CD14-positive monocyte (primary cell): ENCODE measurements around the gene TBC1D32. TPM values are rescaled to one million over a fixed set of nuclear protein-coding genes. Genes with fewer than 3 reads are reported as not detected.
"Not testable (repeated sequence)": the region's sequence is repeated elsewhere in the genome, so short reads cannot be mapped to it uniquely, and the experiment has no call there.

Experiments used
- DNase-seq, 3 donors: peaks; one replicate each; pipeline ENCODE4 v3.0.0-alpha.2; 2011 to 2022
- H2AFZ ChIP-seq: 2 replicates; pipeline ENCODE4 v1.6.0; 2012; ENCODE audit warnings: mild to moderate bottlenecking, low read depth, low read length, inconsistent platforms; ENCODE audit not compliant: insufficient read depth, poor library complexity, severe bottlenecking
- H3K27ac ChIP-seq, 2 donors: 1 replicate in 1 of 2; 2 replicates in 1 of 2; pipeline ENCODE4 v1.5.1; 2012 to 2013; ENCODE audit warnings: low read length in 2 of 2, control low read depth in 1 of 2, inconsistent platforms in 1 of 2, low read depth in 1 of 2, mild to moderate bottlenecking in 1 of 2
- H3K27me3 ChIP-seq, 2 donors: one replicate each; pipeline versions ENCODE4 v1.6.0 to v1.6.1; 2011 to 2013; ENCODE audit warnings: low read length in 2 of 2; ENCODE audit not compliant: control insufficient read depth in 2 of 2, insufficient read depth in 2 of 2
- H3K36me3 ChIP-seq, 2 donors: replicated peaks in 1 of 2; 1 replicate in 1 of 2; 2 replicates in 1 of 2; pipeline versions ENCODE4 v1.5.1 to v1.6.1; 2012 to 2013; ENCODE audit warnings: low read length in 2 of 2, control low read depth in 1 of 2, inconsistent platforms in 1 of 2, mild to moderate bottlenecking in 1 of 2; ENCODE audit not compliant: insufficient read depth in 2 of 2, control insufficient read depth in 1 of 2
- H3K4me1 ChIP-seq, 2 donors: 1 replicate in 1 of 2; 2 replicates in 1 of 2; pipeline versions ENCODE4 v1.5.1 to v1.6.1; 2012 to 2013; ENCODE audit warnings: low read length in 2 of 2, control low read depth in 1 of 2, inconsistent platforms in 1 of 2, mild to moderate bottlenecking in 1 of 2, moderate library complexity in 1 of 2; ENCODE audit not compliant: insufficient read depth in 2 of 2, control insufficient read depth in 1 of 2
- H3K4me2 ChIP-seq: replicated peaks from 2 replicates; pipeline ENCODE3; 2012; ENCODE audit warnings: low read length, moderate library complexity, mild to moderate bottlenecking; ENCODE audit not compliant: poor library complexity, severe bottlenecking; ENCODE audit errors: extremely low read depth
- H3K4me3 ChIP-seq, 3 experiments: fragments of 200-600 bp in 1 of 3; sonication (generic) in 1 of 3; replicated peaks in 1 of 3; 1 replicate in 2 of 3; 2 replicates in 1 of 3; pipeline ENCODE4 v1.5.1; 2011 to 2013; ENCODE audit warnings: low read length in 3 of 3, mild to moderate bottlenecking in 3 of 3, control low read depth in 2 of 3, low read depth in 2 of 3, inconsistent platforms in 1 of 3, moderate library complexity in 1 of 3
- H3K79me2 ChIP-seq: 2 replicates; pipeline ENCODE4 v1.6.0; 2012; ENCODE audit warnings: mild to moderate bottlenecking, control low read depth, inconsistent platforms, low read length, moderate library complexity; ENCODE audit not compliant: insufficient read depth
- H3K9ac ChIP-seq: 2 replicates; pipeline ENCODE4 v1.6.0; 2017; ENCODE audit warnings: low read length, mild to moderate bottlenecking; ENCODE audit not compliant: insufficient read depth, poor library complexity, severe bottlenecking
- H3K9me3 ChIP-seq, 2 donors: replicated peaks in 1 of 2; 1 replicate in 1 of 2; 2 replicates in 1 of 2; pipeline versions ENCODE4 v1.5.1 to v1.6.1; 2012 to 2013; ENCODE audit warnings: low read length in 2 of 2, control low read depth in 1 of 2; ENCODE audit not compliant: control insufficient read depth in 1 of 2, insufficient read depth in 1 of 2
- H4K20me1 ChIP-seq: 2 replicates; pipeline ENCODE4 v1.6.0; 2012; ENCODE audit warnings: mild to moderate bottlenecking, low read length, control low read depth, moderate library complexity; ENCODE audit not compliant: insufficient read depth
- H3K27ac Mint-ChIP-seq, 7 donors: one replicate each; pipeline ENCODE4 v1.8.0; 2020; ENCODE audit warnings: mild to moderate bottlenecking in 7 of 7, mixed read lengths in 7 of 7, moderate library complexity in 6 of 7, inconsistent platforms in 2 of 7
- H3K27me3 Mint-ChIP-seq, 3 donors: one replicate each; pipeline ENCODE4 v1.8.0; 2021 to 2022; ENCODE audit warnings: low read depth in 3 of 3, mild to moderate bottlenecking in 3 of 3, mixed read lengths in 3 of 3, moderate library complexity in 3 of 3, inconsistent platforms in 1 of 3
- H3K36me3 Mint-ChIP-seq, 2 donors: one replicate each; pipeline ENCODE4 v1.8.0; 2020; ENCODE audit warnings: mixed read lengths in 2 of 2, inconsistent platforms in 1 of 2, mild to moderate bottlenecking in 1 of 2
- H3K4me1 Mint-ChIP-seq: one replicate; pipeline ENCODE4 v1.8.0; 2020; ENCODE audit warnings: mild to moderate bottlenecking, mixed read lengths
- H3K4me3 Mint-ChIP-seq, 2 donors: one replicate each; pipeline ENCODE4 v1.8.0; 2020; ENCODE audit warnings: mild to moderate bottlenecking in 2 of 2, mixed read lengths in 2 of 2, moderate library complexity in 1 of 2
- H3K9me3 Mint-ChIP-seq, 7 donors: one replicate each; pipeline ENCODE4 v1.8.0; 2020 to 2022; ENCODE audit warnings: mixed read lengths in 7 of 7, mild to moderate bottlenecking in 6 of 7, moderate library complexity in 6 of 7, inconsistent platforms in 2 of 7
- WGBS: methylation state at CpG from one replicate; pipeline ENCODE4 v1.1.5; 2013; ENCODE audit warnings: missing lambda C conversion rate; ENCODE audit not compliant: insufficient coverage; 5-methylcytosine and 5-hydroxymethylcytosine counted together
- intact Hi-C, 2 donors: fragments of 100-400 bp; cut with micrococcal nuclease; formaldehyde crosslinking; loops; one replicate each; pipeline versions ENCODE4 v1.15.0 to v1.15.1; 2023
- polyA plus RNA-seq, 3 donors: library from polyadenylated mRNA; depleted of rRNA in 1 of 3; unstranded in 2 of 3; stranded (reverse) in 1 of 3; fragments of 300-500 nt in 2 of 3; fragments of >200 nt in 1 of 3; fragmentation: Illumina TruSeq in 2 of 3; gene quantifications; 1 replicate in 2 of 3; 2 replicates in 1 of 3; pipeline ENCODE4 v1.2.3, GENCODE V29; 2012 to 2021
- TF ChIP-seq, protein P1 (sequence below): fragments of 200-600 bp; IDR thresholded peaks from one replicate; pipeline ENCODE4 v1.8.0; 2022; ENCODE audit warnings: antibody characterized with exemption, mild to moderate bottlenecking

The TBC1D32 gene
- polyA plus RNA-seq, 3 donors, result 0.23 to 0.64 TPM; not detected in 1

- WGBS, result no CpG with 5 or more reads among the region's 3 CpGs
- TF ChIP-seq, protein P1, sequence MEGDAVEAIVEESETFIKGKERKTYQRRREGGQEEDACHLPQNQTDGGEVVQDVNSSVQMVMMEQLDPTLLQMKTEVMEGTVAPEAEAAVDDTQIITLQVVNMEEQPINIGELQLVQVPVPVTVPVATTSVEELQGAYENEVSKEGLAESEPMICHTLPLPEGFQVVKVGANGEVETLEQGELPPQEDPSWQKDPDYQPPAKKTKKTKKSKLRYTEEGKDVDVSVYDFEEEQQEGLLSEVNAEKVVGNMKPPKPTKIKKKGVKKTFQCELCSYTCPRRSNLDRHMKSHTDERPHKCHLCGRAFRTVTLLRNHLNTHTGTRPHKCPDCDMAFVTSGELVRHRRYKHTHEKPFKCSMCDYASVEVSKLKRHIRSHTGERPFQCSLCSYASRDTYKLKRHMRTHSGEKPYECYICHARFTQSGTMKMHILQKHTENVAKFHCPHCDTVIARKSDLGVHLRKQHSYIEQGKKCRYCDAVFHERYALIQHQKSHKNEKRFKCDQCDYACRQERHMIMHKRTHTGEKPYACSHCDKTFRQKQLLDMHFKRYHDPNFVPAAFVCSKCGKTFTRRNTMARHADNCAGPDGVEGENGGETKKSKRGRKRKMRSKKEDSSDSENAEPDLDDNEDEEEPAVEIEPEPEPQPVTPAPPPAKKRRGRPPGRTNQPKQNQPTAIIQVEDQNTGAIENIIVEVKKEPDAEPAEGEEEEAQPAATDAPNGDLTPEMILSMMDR, result no peak
These were observed 258.2 kb downstream of the TBC1D32 start for GRCh38 chr6:121076119-121076518.

GRCh38 chr6:121068749-121069148 lies 265.5 kb downstream of the TBC1D32 start:
- H3K9ac ChIP-seq, H3K4me3 ChIP-seq, H3K27ac ChIP-seq, H3K4me1 ChIP-seq, H3K4me1 Mint-ChIP-seq, H3K27me3 ChIP-seq, H3K27ac Mint-ChIP-seq, H2AFZ ChIP-seq, H3K36me3 Mint-ChIP-seq, H3K4me3 Mint-ChIP-seq, H3K27me3 Mint-ChIP-seq, H3K36me3 ChIP-seq, intact Hi-C loops, H4K20me1 ChIP-seq, H3K79me2 ChIP-seq, H3K4me2 ChIP-seq, DNase-seq: not testable (repeated sequence)
- peaks cover 11 to 26% of the 10 kb centered on the region in 2 donors for H3K9me3 ChIP-seq
- peaks cover 9 to 34% (median 20%) of the 10 kb centered on the region in 7 donors for H3K9me3 Mint-ChIP-seq
- 89% methylated on average over 1 of the region's 1 CpG for WGBS

More at GRCh38 chr6:121076119-121076518, 258.2 kb downstream of the TBC1D32 start:
- no peak for DNase-seq
- Histone ChIP-seq H2AFZ (no peak overlapping the region), H3K4me1 (no peaks in the 10 kb centered on the region), H3K27ac (no peak overlapping the region), H3K9ac (no peak overlapping the region), H3K9me3 (no peaks in the 10 kb centered on the region), H3K4me3 (no peak overlapping the region), H3K4me2 (no peak overlapping the region), H3K27me3 (no peaks in the 10 kb centered on the region), H3K36me3 (no peaks in the 10 kb centered on the region), H3K79me2 (no peaks in the 10 kb centered on the region), H4K20me1 (no peaks in the 10 kb centered on the region)
- Mint-ChIP-seq H3K4me1 (no peaks in the 10 kb centered on the region), H3K36me3 (no peaks in the 10 kb centered on the region), H3K4me3 (no peak overlapping the region), H3K9me3 (peaks cover 0 to 3% (median 0%) of the 10 kb centered on the region in 7 donors), H3K27me3 (peaks cover 0 to 3% (median 0%) of the 10 kb centered on the region in 3 donors), H3K27ac (no peak overlapping the region)
- intact Hi-C loops, result no loop called here
